ENCODE results near the gene TDRD9. TPM values are rescaled to one million over a fixed set of nuclear protein-coding genes. Genes with fewer than 3 reads are reported as not detected.
"Not testable (repeated sequence)": the region's sequence is repeated elsewhere in the genome, so short reads cannot be mapped to it uniquely, and the experiment has no call there.

The TDRD9 gene
- total and polyA plus RNA-seq, 4 donors = 1.2 to 2.2 (median 1.7) TPM

DNA sequence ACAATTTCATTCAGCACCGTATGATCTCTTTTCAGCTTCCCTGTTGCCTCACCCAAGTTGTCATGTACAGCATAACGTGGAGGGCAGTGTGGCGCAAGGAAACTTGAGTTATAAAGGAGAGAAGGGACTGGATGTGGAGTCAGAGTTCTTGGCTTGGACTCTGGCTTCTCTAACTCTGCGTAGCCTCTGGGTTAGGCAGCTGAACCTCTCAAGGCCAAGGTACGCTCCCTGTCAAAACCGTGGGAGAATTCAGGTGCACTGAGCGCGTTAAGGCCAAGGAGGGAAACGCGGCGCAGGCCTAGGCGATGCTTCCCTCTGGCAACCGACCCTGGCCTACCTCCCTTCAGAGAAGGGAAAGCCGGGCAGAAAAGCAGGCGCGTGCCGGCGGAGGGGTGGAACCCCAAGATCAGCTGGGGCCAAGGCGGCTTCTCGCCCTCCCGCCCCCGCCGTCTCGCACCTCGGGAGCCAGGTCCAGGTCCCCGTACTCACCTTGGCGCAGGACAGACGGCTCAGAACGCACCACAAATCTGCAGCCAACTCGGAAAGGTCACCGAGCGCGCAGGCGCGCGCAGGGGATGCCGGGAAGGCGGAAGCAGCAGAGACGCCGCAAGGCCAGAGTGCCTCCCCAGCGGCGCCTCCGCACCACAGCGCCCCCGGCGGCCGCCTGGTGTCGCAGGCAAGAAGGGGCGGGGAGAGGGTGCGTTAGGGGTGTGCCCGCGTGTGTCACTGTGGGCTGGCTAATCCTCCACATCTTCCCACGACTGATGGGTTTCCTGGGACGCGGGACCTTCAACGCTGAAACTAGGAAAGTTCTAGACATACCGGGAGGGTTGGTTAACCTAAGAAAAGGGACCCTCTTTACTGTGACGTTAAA lies 7.0 kb upstream of the TDRD9 start:
- peak; percentile 80 to 97 (median 90) for DNase-seq (ENCODE audit: low read depth in 4 of 6, low spot score in 6 of 6)
- Histone ChIP-seq H3K4me1 (ENCODE audit: control insufficient read depth, insufficient read depth, low read length) (peaks cover 17% of the 10 kb centered on the region), H3K27me3 (ENCODE audit: control insufficient read depth, insufficient read depth, low read length) (peaks cover 2% of the 10 kb centered on the region), H3K4me3 (ENCODE audit: low read depth, low read length) (peak overlapping the region; percentile 84), H3K27ac (ENCODE audit: low read depth, low read length) (peak overlapping the region; percentile 38), H3K9me3 (ENCODE audit: control insufficient read depth, insufficient read depth, low read length) (no peaks in the 10 kb centered on the region), H3K36me3 (ENCODE audit: control insufficient read depth, insufficient read depth, low read length) (peaks cover 17% of the 10 kb centered on the region)
- WGBS (ENCODE audit: insufficient coverage) = under 1% methylated on average over 53 of the region's 58 CpGs

DNA sequence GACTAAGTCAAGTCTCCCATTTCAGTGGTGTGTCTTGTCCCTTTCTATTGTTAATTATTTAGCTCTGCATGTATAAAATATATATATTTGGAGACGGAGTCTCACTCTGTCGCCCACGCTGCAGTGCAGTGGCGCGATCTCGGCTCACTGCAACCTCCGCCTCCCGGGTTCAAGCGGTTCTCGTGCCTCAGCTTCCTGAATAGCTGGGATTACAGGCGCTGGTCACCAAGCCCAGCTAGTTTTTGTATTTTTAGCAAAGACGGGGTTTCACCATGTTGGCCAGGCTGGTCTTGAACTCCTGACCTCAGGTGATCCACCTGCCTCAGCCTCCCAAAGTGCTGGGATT lies 6.4 kb upstream of the TDRD9 start:
- not testable (repeated sequence) for H3K27ac ChIP-seq (ENCODE audit: low read depth, low read length); H3K9me3 ChIP-seq (ENCODE audit: control insufficient read depth, insufficient read depth, low read length); H3K27me3 ChIP-seq (ENCODE audit: control insufficient read depth, insufficient read depth, low read length); DNase-seq (ENCODE audit: low read depth in 4 of 6, low spot score in 6 of 6)
- peak overlapping the region; percentile 84 for H3K4me3 ChIP-seq (ENCODE audit: low read depth, low read length)
- peaks cover 11% of the 10 kb centered on the region for H3K36me3 ChIP-seq (ENCODE audit: control insufficient read depth, insufficient read depth, low read length)
- WGBS (ENCODE audit: insufficient coverage) = 77% methylated on average over 12 of the region's 12 CpGs
- peaks cover 17% of the 10 kb centered on the region for H3K4me1 ChIP-seq (ENCODE audit: control insufficient read depth, insufficient read depth, low read length)

DNA sequence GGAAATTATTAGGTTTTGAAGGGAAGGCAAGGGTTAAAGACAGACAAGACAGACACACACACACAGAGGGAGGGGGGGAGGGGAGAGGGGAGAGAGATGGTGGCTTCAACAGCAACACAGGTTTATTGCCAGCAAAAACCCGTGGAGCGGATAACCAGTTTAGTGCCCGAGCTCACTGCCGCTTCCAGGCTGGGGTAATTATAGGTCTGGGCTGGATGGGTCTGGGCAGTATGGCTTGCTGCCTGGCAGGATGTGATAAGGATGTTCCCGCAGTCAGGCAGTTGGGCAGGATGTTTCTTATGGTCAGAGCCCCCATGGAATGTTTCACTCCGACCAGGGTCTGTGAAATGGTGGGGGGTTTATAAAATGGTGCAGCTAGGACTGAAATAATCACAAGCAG lies 4.4 kb upstream of the TDRD9 start:
- H3K4me1 ChIP-seq (ENCODE audit: control insufficient read depth, insufficient read depth, low read length) = peaks cover 17% of the 10 kb centered on the region
- peak in 2 of 6 donors; percentile 13 to 19 for DNase-seq (ENCODE audit: low read depth in 4 of 6, low spot score in 6 of 6)
- no peaks in the 10 kb centered on the region for H3K36me3 ChIP-seq (ENCODE audit: control insufficient read depth, insufficient read depth, low read length)
- 17% methylated on average over 5 of the region's 6 CpGs for WGBS (ENCODE audit: insufficient coverage)
- no peaks in the 10 kb centered on the region for H3K9me3 ChIP-seq (ENCODE audit: control insufficient read depth, insufficient read depth, low read length)
- peaks cover 4% of the 10 kb centered on the region for H3K27me3 ChIP-seq (ENCODE audit: control insufficient read depth, insufficient read depth, low read length)
- no peak overlapping the region for H3K4me3 ChIP-seq (ENCODE audit: low read depth, low read length)
- H3K27ac ChIP-seq (ENCODE audit: low read depth, low read length) = no peak overlapping the region

DNA sequence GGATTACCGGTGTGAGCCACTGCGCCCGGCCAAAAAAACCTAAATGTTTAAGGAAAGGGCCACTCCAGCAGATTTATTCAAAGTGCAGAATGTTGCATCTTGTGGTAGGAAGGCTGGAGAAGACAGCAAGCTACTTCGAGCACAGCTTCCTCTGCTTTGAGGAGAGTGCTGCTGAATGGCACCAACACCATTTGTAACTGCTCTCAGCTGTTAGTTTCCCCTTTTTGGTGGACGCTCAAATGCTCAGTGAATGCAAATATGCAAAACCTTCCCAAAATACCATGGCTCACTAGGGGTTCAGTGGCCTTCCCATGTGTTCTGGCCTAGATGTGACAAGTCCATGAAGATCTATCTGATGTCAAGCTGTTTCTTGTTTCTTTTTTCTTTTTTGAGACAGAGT lies 2.9 kb upstream of the TDRD9 start:
- Histone ChIP-seq H3K9me3 (ENCODE audit: control insufficient read depth, insufficient read depth, low read length) (no peaks in the 10 kb centered on the region), H3K4me3 (ENCODE audit: low read depth, low read length) (no peak overlapping the region), H3K36me3 (ENCODE audit: control insufficient read depth, insufficient read depth, low read length) (no peaks in the 10 kb centered on the region), H3K4me1 (ENCODE audit: control insufficient read depth, insufficient read depth, low read length) (peaks cover 9% of the 10 kb centered on the region), H3K27ac (ENCODE audit: low read depth, low read length) (no peak overlapping the region), H3K27me3 (ENCODE audit: control insufficient read depth, insufficient read depth, low read length) (peaks cover 4% of the 10 kb centered on the region)
- WGBS (ENCODE audit: insufficient coverage) = 86% methylated on average over 4 of the region's 5 CpGs
- no peak for DNase-seq (ENCODE audit: low read depth in 4 of 6, low spot score in 6 of 6)

DNA sequence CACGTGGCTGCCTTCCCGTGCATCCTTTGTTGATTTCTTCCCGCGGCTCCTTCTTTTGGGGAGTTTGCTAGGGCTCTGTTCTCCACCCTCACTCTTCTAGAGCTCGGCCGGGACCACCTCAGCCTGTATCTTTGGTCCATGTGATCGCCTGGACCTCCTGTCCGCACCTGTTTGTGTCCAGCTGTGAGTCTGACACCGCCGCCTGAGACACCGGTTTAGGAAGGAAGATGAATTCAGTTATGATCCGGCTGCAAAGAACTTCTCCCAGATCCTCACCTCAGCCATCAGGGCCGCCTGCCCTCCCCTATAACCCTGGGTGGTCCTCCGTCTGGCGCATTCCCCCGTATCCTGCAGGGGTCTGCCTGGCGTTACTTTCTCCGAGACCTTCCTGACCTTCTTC lies 690 bp upstream of the TDRD9 start:
- H3K27me3 ChIP-seq (ENCODE audit: control insufficient read depth, insufficient read depth, low read length) = peaks cover 4% of the 10 kb centered on the region
- no peak overlapping the region for H3K4me3 ChIP-seq (ENCODE audit: low read depth, low read length)
- no peak for DNase-seq (ENCODE audit: low read depth in 4 of 6, low spot score in 6 of 6)
- no peaks in the 10 kb centered on the region for H3K9me3 ChIP-seq (ENCODE audit: control insufficient read depth, insufficient read depth, low read length)
- H3K27ac ChIP-seq (ENCODE audit: low read depth, low read length) = no peak overlapping the region
- H3K36me3 ChIP-seq (ENCODE audit: control insufficient read depth, insufficient read depth, low read length) = no peaks in the 10 kb centered on the region
- H3K4me1 ChIP-seq (ENCODE audit: control insufficient read depth, insufficient read depth, low read length) = no peaks in the 10 kb centered on the region
- WGBS (ENCODE audit: insufficient coverage) = 91% methylated on average over 13 of the region's 18 CpGs

DNA sequence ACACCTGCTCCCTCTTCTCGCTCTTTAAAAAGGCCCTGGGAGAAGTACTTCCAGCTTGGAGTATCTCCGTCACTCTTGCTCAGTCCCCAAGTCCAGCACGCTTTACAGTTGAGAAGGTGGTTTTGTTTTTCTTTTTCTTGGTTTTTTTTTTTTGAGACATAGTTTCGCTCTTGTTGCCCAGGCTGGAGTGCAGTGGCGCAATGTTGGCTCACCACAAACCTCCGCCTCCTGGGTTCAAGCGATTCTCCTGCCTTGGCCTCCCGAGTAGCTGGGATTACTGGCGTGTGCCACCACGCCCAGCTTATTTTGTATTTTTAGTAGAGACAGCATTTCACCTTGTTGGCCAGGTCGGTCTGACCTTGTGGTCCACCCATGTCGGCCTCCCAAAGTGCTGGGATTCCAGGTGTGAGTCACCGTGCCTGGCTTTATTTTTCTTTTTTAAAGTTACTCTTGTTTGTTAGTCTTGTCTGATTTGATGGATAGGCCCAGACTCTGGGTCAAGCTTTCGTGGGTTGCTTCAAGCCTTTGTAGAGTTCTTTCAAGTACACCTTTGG lies 1.9 kb downstream of the TDRD9 start:
- 90% methylated on average over 12 of the region's 14 CpGs for WGBS (ENCODE audit: insufficient coverage)
- Histone ChIP-seq H3K9me3 (ENCODE audit: control insufficient read depth, insufficient read depth, low read length) (no peaks in the 10 kb centered on the region), H3K4me3 (ENCODE audit: low read depth, low read length) (no peak overlapping the region), H3K36me3 (ENCODE audit: control insufficient read depth, insufficient read depth, low read length) (no peaks in the 10 kb centered on the region), H3K27me3 (ENCODE audit: control insufficient read depth, insufficient read depth, low read length) (peaks cover 2% of the 10 kb centered on the region), H3K4me1 (ENCODE audit: control insufficient read depth, insufficient read depth, low read length) (no peaks in the 10 kb centered on the region), H3K27ac (ENCODE audit: low read depth, low read length) (no peak overlapping the region)
- DNase-seq (ENCODE audit: low read depth in 4 of 6, low spot score in 6 of 6) = no peak

DNA sequence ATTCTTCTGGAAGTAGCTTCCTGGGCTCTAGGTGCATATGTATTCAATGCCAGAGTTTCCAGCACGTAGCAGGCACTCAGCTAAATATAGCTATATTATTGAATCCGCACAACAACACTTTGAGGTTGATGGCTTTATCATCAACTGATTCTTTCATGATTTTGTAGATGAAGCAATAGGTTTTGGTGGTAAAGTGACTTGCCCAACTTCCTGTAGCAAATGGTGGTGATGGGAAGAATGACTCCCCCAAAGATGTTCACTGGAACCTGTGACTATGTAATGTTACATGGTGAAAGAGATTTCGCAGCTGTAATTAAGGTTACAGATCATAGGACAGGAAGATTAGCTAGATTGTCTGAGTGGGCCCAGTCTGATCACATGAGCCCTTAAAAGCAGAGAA lies 3.2 kb downstream of the TDRD9 start:
- Histone ChIP-seq H3K36me3 (ENCODE audit: control insufficient read depth, insufficient read depth, low read length) (no peaks in the 10 kb centered on the region), H3K27ac (ENCODE audit: low read depth, low read length) (no peak overlapping the region), H3K4me1 (ENCODE audit: control insufficient read depth, insufficient read depth, low read length) (no peaks in the 10 kb centered on the region), H3K4me3 (ENCODE audit: low read depth, low read length) (no peak overlapping the region), H3K27me3 (ENCODE audit: control insufficient read depth, insufficient read depth, low read length) (peaks cover 2% of the 10 kb centered on the region), H3K9me3 (ENCODE audit: control insufficient read depth, insufficient read depth, low read length) (no peaks in the 10 kb centered on the region)
- DNase-seq (ENCODE audit: low read depth in 4 of 6, low spot score in 6 of 6) = no peak
- WGBS (ENCODE audit: insufficient coverage) = 100% methylated on average over 1 of the region's 3 CpGs

DNA sequence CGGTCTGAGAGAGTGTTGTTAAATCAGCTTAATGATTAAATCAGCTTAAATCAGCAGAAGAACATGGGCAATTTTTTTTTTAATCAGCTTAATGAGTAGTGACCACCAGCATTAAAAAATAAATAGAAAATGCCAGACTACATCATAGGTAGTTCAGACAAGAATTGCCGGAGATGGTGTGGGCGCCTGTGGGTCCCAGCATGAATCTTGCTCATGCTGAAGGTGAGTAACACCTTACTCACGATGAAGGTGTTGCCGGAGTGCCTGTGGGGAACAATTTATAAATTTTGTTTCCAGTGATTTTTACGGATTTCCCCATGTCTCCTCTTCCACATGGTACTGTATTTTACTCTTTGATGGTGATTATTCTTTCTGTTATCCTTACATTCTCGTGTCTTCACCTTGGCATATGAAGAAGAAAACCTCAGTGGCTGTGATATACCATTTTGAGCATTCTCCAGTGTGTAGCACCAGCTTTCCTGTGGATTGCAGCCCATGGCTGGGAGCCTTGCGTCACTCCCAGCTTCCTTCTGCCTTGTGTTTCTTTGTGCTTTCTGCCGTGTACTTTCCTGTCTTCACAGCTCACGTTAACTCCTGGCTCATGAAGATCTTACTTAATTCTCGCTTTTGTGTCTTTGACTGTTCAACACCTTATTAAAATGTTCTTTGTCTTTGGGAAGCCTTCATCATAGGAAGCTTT lies 4.7 kb downstream of the TDRD9 start:
- Histone ChIP-seq H3K4me1 (ENCODE audit: control insufficient read depth, insufficient read depth, low read length) (no peaks in the 10 kb centered on the region), H3K27ac (ENCODE audit: low read depth, low read length) (no peak overlapping the region), H3K4me3 (ENCODE audit: low read depth, low read length) (no peak overlapping the region), H3K36me3 (ENCODE audit: control insufficient read depth, insufficient read depth, low read length) (no peaks in the 10 kb centered on the region), H3K27me3 (ENCODE audit: control insufficient read depth, insufficient read depth, low read length) (no peaks in the 10 kb centered on the region), H3K9me3 (ENCODE audit: control insufficient read depth, insufficient read depth, low read length) (no peaks in the 10 kb centered on the region)
- no peak for DNase-seq (ENCODE audit: low read depth in 4 of 6, low spot score in 6 of 6)
- 91% methylated on average over 4 of the region's 11 CpGs for WGBS (ENCODE audit: insufficient coverage)

DNA sequence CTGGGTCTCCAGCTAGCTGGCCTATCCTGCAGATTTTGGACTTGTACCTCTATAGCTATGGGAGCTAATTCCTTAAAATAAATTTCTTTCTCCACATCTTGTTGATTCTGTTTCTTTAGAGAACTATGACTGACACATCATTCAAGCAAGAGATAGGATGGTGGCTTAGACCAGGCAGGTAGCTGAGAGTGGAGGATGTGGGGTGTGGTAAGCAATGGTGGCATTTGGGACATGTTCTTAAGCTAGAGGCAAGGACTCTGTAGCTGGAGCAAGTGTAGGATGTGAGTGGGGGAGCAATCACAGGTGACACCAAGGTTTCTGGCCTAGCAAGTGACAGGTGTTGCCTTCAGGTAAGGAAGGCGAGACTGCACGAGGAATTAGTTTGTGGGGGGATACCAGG lies 6.8 kb downstream of the TDRD9 start:
- 68% methylated on average over 2 of the region's 2 CpGs for WGBS (ENCODE audit: insufficient coverage)
- DNase-seq (ENCODE audit: low read depth in 4 of 6, low spot score in 6 of 6) = no peak
- no peak overlapping the region for H3K27ac ChIP-seq (ENCODE audit: low read depth, low read length)
- H3K4me1 ChIP-seq (ENCODE audit: control insufficient read depth, insufficient read depth, low read length) = no peaks in the 10 kb centered on the region
- H3K4me3 ChIP-seq (ENCODE audit: low read depth, low read length) = no peak overlapping the region
- H3K36me3 ChIP-seq (ENCODE audit: control insufficient read depth, insufficient read depth, low read length) = no peaks in the 10 kb centered on the region
- H3K9me3 ChIP-seq (ENCODE audit: control insufficient read depth, insufficient read depth, low read length) = no peaks in the 10 kb centered on the region
- no peaks in the 10 kb centered on the region for H3K27me3 ChIP-seq (ENCODE audit: control insufficient read depth, insufficient read depth, low read length)

All from spinal cord (tissue), 10 donors.